Kidney (tissue), 14 donors: Measurements from ENCODE around the gene URI1. TPM values are rescaled to one million over a fixed set of nuclear protein-coding genes. Genes with fewer than 3 reads are reported as not detected.
A peak's percentile ranks its signal among the peaks of the same experiment; 100 is the strongest.

Experiments
- DNase-seq, 5 donors: peaks; one replicate each; pipeline ENCODE4 v3.0.0-alpha.2; 2013 to 2020
- FAIRE-seq: peaks from 2 replicates; lab custom pipeline; 2012; peaks lifted over from hg19 to GRCh38; lab: Jason Lieb, UNC
- H3K27ac ChIP-seq, 2 donors: one replicate each; pipeline ENCODE4 v1.7.0; 2013; ENCODE audit warnings: low read depth in 2 of 2, low read length in 2 of 2, inconsistent platforms in 1 of 2
- H3K27me3 ChIP-seq: one replicate; pipeline ENCODE4 v1.7.1; 2013; ENCODE audit warnings: low read length, inconsistent platforms; ENCODE audit not compliant: control insufficient read depth, insufficient read depth
- H3K36me3 ChIP-seq, 3 donors: one replicate each; pipeline versions ENCODE4 v1.7.0 to v1.7.1; 2013; ENCODE audit warnings: low read length in 3 of 3, control low read depth in 1 of 3, inconsistent platforms in 1 of 3; ENCODE audit not compliant: insufficient read depth in 3 of 3, control insufficient read depth in 2 of 3
- H3K4me1 ChIP-seq, 3 donors: one replicate each; pipeline versions ENCODE4 v1.7.0 to v1.7.1; 2013; ENCODE audit warnings: low read length in 3 of 3, inconsistent platforms in 1 of 3, low read depth in 1 of 3; ENCODE audit not compliant: control insufficient read depth in 2 of 3, insufficient read depth in 2 of 3
- H3K4me3 ChIP-seq, 3 donors: one replicate each; pipeline versions ENCODE4 v1.7.0 to v1.8.1; 2013; ENCODE audit warnings: low read length in 3 of 3, control low read depth in 1 of 3, inconsistent platforms in 1 of 3
- H3K9ac ChIP-seq, 3 donors: one replicate each; pipeline versions ENCODE4 v1.7.0 to v1.7.1; 2013; ENCODE audit warnings: low read length in 3 of 3, control low read depth in 1 of 3, inconsistent platforms in 1 of 3
- H3K9me3 ChIP-seq, 3 donors: one replicate each; pipeline versions ENCODE4 v1.7.0 to v1.7.1; 2013; ENCODE audit warnings: low read length in 3 of 3, control low read depth in 1 of 3, inconsistent platforms in 1 of 3; ENCODE audit not compliant: control insufficient read depth in 2 of 3, insufficient read depth in 1 of 3
- intact Hi-C: fragments of 100-400 bp; cut with DNase I; formaldehyde crosslinking; loops from one replicate; pipeline ENCODE4 v1.11.1; 2022
- polyA plus RNA-seq: library from polyadenylated mRNA; stranded (reverse); fragments of 350-450 nt; fragmentation: Illumina TruSeq; extraction: RNeasy Lipid Tissue Mini Kit (QIAGEN cat#74804); gene quantifications from one replicate; pipeline ENCODE4 v1.2.3, GENCODE V29; 2014; ENCODE audit warnings: low read depth, low replicate concordance; ENCODE audit not compliant: insufficient read depth
- total RNA-seq: library from RNA; stranded (reverse); fragmentation: NEBNext Ultra II Directional; extraction: Animal tissue kit (Norgen Biotek cat#: 25700); gene quantifications from one replicate; pipeline ENCODE4 v1.2.1, GENCODE V29; 2021
- TF ChIP-seq, protein P1 (sequence below): IDR thresholded peaks from 3 replicates; pipeline ENCODE4 v1.5.1; 2012; ENCODE audit warnings: mild to moderate bottlenecking, moderate library complexity, borderline replicate concordance; ENCODE audit not compliant: insufficient read depth; ENCODE audit errors: extremely low read depth
- donor health status: control.
- donor health status: control.
- donor health status: control.
- donor health status: control.
- donor health status: control.
- donor health status: DM: yes; HTN: yes; CAD: no.
- donor health status: Normal renal cell carcinoma (clear cell type).

The URI1 gene
- total and polyA plus RNA-seq, 2 donors from 2014 or later = 34.8 to 56.3 TPM

DNA sequence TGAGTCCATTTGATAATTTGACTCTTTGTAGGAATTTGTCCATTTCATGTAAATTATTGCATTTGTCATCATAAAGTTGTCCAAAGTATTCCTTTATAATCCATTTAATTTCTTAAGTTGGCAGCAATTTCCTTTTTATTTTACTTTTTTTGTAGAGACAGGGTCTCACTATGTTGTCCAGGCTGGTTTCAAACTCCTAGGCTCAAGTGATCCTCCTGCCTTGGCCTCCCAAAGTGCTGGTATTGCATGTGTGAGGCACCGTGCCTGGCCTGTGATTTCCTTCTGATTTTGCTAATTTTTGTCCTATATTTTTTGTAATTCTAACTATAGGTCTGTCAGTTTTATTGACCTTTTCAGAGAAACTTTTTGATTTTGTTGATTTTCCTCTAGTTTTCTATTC is 84.9 kb downstream of the URI1 start:
- FAIRE-seq (no peak), DNase-seq (no peak)
- no peak overlapping the region for H3K9ac ChIP-seq
- intact Hi-C loops = no loop called here
- H3K9me3 ChIP-seq = no peaks in the 10 kb centered on the region
- no peak overlapping the region for H3K4me3 ChIP-seq
- TF ChIP-seq, protein P1, sequence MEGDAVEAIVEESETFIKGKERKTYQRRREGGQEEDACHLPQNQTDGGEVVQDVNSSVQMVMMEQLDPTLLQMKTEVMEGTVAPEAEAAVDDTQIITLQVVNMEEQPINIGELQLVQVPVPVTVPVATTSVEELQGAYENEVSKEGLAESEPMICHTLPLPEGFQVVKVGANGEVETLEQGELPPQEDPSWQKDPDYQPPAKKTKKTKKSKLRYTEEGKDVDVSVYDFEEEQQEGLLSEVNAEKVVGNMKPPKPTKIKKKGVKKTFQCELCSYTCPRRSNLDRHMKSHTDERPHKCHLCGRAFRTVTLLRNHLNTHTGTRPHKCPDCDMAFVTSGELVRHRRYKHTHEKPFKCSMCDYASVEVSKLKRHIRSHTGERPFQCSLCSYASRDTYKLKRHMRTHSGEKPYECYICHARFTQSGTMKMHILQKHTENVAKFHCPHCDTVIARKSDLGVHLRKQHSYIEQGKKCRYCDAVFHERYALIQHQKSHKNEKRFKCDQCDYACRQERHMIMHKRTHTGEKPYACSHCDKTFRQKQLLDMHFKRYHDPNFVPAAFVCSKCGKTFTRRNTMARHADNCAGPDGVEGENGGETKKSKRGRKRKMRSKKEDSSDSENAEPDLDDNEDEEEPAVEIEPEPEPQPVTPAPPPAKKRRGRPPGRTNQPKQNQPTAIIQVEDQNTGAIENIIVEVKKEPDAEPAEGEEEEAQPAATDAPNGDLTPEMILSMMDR = no peak
- H3K36me3 ChIP-seq = no peaks in the 10 kb centered on the region
- no peaks in the 10 kb centered on the region for H3K27me3 ChIP-seq
- no peak overlapping the region for H3K27ac ChIP-seq
- no peaks in the 10 kb centered on the region for H3K4me1 ChIP-seq

DNA sequence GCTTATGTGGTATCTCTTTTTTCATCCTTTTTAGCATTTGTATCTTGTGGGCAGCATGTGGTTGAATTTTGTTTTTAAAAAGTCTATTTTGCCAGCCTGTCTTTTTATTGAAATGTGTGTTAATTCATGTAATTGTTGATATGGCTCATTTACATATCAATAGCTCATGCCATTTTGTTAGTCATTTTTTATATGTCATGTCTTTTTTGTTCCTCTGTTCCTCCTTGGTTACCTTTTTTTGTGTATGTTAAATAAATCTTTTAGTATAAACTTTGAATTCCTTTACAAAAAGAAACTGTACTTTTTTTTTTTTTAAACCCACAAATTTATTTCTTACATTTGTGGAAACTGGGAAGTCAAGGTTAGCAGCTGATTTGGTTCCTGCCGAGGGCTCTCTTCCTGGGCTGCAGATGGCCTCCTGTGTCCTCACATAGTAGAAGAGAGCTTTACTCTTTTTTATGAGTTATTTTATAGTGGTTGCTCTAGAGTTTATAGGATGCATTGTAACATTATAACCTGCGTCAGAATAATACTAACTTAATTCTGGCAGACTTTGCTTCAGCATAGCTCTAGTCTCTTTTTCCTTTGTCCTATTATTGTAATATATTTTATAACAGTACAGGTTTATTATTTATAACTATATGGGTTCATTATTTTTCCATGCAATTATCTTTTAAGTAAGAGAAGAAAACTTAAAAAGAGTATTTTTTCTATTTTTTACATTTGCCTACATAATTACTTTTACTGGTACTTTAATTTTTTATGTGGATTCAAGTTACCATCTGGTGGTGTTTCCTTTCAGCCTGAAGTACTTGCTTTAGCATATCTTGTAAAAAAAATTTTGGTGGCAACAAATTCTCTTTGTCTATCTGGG is 86.3 kb downstream of the URI1 start:
- DNase-seq (no peak), FAIRE-seq (peak; percentile 13)
- H3K9ac ChIP-seq = no peak overlapping the region
- H3K27ac ChIP-seq = no peak overlapping the region
- TF ChIP-seq, protein P1 = no peak
- intact Hi-C loops = no loop called here
- no peaks in the 10 kb centered on the region for H3K4me1 ChIP-seq
- no peaks in the 10 kb centered on the region for H3K9me3 ChIP-seq
- H3K36me3 ChIP-seq = no peaks in the 10 kb centered on the region
- no peak overlapping the region for H3K4me3 ChIP-seq
- H3K27me3 ChIP-seq = no peaks in the 10 kb centered on the region

DNA sequence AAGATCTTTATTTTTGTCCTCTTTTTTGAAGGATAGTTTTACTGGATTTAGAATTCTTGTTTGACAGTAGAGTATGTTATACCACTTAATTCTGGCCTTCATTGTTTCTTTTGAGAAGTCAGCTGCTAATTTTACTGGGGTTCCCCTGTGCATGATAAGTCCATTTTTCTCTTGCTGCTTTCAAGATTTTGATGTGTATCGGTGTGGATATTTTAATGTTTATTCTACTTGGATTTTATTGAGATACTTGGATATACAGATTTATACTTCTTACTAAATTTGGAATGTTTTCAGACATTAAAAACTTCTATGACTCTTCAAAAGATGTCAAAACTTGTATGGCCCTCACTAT is 86.9 kb downstream of the URI1 start:
- TF ChIP-seq, protein P1 = no peak
- intact Hi-C loops = no loop called here
- Histone ChIP-seq H3K9ac (no peak overlapping the region), H3K4me1 (no peaks in the 10 kb centered on the region), H3K9me3 (no peaks in the 10 kb centered on the region), H3K36me3 (no peaks in the 10 kb centered on the region), H3K27me3 (no peaks in the 10 kb centered on the region), H3K4me3 (no peak overlapping the region), H3K27ac (no peak overlapping the region)
- DNase-seq (no peak), FAIRE-seq (no peak)
